ENCODE measurements around the gene SHC2. TPM values are rescaled to one million over a fixed set of nuclear protein-coding genes. Genes with fewer than 3 reads are reported as not detected.

SHC2 gene
- total and polyA plus RNA-seq, 2 donors (not counting 3 experiments of a cell fraction or from before 2014, with no cell fraction given), result 7.5 to 11.8 TPM

DNA sequence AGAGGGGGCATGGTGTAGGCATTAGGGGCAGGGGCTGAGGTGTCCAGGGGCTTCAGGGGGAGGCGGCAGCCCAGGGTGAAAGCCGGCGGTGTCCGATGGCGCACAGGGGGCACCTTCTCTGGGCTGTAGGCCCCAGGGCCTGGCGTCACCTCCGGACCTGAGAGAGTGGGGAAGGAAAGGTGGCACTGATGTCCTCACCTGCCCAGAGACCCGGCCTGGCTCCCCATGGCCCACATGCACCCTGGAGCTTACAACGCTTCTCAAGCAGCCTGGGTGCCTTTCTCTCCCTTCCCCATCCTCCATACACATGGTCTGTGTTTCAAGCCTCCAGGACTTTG lies 3.3 kb upstream of the SHC2 start:
- no peaks in the 10 kb centered on the region for H4K20me1 ChIP-seq (replicated peaks; ENCODE audit: control insufficient read depth, extremely low read depth, insufficient read depth, low read length)
- no peaks in the 10 kb centered on the region for H3K36me3 ChIP-seq (ENCODE audit: control insufficient read depth in 2 of 2, extremely low read depth in 1 of 2, insufficient read depth in 2 of 2, low read length in 2 of 2)
- H3K9ac ChIP-seq (replicated peaks; ENCODE audit: extremely low read depth, insufficient read depth, low read length), result no peak overlapping the region
- H3K9me1 ChIP-seq (replicated peaks; ENCODE audit: control insufficient read depth, extremely low read depth, insufficient read depth, low read length), result no peaks in the 10 kb centered on the region
- TF ChIP-seq, protein P1, sequence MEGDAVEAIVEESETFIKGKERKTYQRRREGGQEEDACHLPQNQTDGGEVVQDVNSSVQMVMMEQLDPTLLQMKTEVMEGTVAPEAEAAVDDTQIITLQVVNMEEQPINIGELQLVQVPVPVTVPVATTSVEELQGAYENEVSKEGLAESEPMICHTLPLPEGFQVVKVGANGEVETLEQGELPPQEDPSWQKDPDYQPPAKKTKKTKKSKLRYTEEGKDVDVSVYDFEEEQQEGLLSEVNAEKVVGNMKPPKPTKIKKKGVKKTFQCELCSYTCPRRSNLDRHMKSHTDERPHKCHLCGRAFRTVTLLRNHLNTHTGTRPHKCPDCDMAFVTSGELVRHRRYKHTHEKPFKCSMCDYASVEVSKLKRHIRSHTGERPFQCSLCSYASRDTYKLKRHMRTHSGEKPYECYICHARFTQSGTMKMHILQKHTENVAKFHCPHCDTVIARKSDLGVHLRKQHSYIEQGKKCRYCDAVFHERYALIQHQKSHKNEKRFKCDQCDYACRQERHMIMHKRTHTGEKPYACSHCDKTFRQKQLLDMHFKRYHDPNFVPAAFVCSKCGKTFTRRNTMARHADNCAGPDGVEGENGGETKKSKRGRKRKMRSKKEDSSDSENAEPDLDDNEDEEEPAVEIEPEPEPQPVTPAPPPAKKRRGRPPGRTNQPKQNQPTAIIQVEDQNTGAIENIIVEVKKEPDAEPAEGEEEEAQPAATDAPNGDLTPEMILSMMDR (IDR thresholded peaks at IDR 0.05; ENCODE audit: extremely low read depth in 1 of 2, insufficient read depth in 1 of 2, low read depth in 1 of 2, low read length in 2 of 2), result no peak
- TF ChIP-seq POLR2A (IDR thresholded peaks at IDR 0.05; ENCODE audit: low read depth, low read length) (no peak), MYC (IDR thresholded peaks at IDR 0.05; ENCODE audit: low read depth, low read length) (no peak), EZH2 (IDR thresholded peaks at IDR 0.05; ENCODE audit: borderline replicate concordance, low read depth, low read length, severe bottlenecking) (no peak), FOS (IDR thresholded peaks at IDR 0.05; ENCODE audit: borderline replicate concordance, insufficient read depth, low read length) (no peak), POLR2AphosphoS5 (IDR thresholded peaks at IDR 0.05; ENCODE audit: insufficient read depth, low read depth, low read length) (no peak)
- TF ChIP-seq, protein P2, sequence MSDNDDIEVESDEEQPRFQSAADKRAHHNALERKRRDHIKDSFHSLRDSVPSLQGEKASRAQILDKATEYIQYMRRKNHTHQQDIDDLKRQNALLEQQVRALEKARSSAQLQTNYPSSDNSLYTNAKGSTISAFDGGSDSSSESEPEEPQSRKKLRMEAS (IDR thresholded peaks at IDR 0.05; ENCODE audit: insufficient read depth, insufficient read length), result no peak
- H3K4me3 ChIP-seq (replicated peaks in 1 of 3; ENCODE audit: insufficient read depth in 1 of 3, low read depth in 1 of 3, low read length in 3 of 3), result no peak overlapping the region
- H2AFZ ChIP-seq (ENCODE audit: low read depth, low read length), result no peak overlapping the region
- no peaks in the 10 kb centered on the region for H3K9me3 ChIP-seq (replicated peaks; ENCODE audit: control insufficient read depth, insufficient read depth, low read length)
- no TSS peak for BruUV-seq (replicated peaks)
- no peak overlapping the region for H3K4me2 ChIP-seq (ENCODE audit: insufficient read depth, low read length)
- intact Hi-C loops (cut with micrococcal nuclease) (no loop called here), dilution Hi-C loops (cut with MboI; ENCODE audit: extremely low pct_ligation_motif_present, low sequenced_read_pairs) (no loop called here)
- POLR2A ChIA-PET, result no interaction called here
- DNase-seq (ENCODE audit: low read depth, low spot score) (no peak), FAIRE-seq (no peak)
- H3K27ac ChIP-seq (ENCODE audit: insufficient read depth, low read depth, low read length), result no peak overlapping the region
- CTCF ChIA-PET, result no interaction called here
- no peaks in the 10 kb centered on the region for H3K4me1 ChIP-seq (ENCODE audit: control insufficient read depth, extremely low read depth, insufficient read depth, low read length)
- H3K27me3 ChIP-seq (ENCODE audit: control insufficient read depth in 2 of 2, insufficient read depth in 2 of 2, low read length in 2 of 2), result peaks cover 5 to 18% of the 10 kb centered on the region in 2 experiments
- H3K79me2 ChIP-seq (ENCODE audit: control insufficient read depth, insufficient read depth, low read length), result no peaks in the 10 kb centered on the region

Measured in endothelial cell of umbilical vein (primary cell).